SK-N-SH treated with all-trans-retinoic acid at 6 μM for 48 hours (cell line): ENCODE measurements around the gene ASPDH.

ENCODE experiments used
- ATAC-seq: fragments of 200-7000 bp; cut with Tn5 transposase; 3 replicates; pipeline ENCODE4 v1.9.1; 2020; ENCODE audit warnings: mild to moderate bottlenecking, moderate library complexity
- ARNTL ChIP-seq: fragments of 450-650 bp; formaldehyde crosslinking; IDR thresholded peaks from 2 replicates; pipeline ENCODE4 v1.5.0; 2020; ENCODE audit warnings: low read depth, mild to moderate bottlenecking, moderate library complexity, borderline replicate concordance
- CREB5 ChIP-seq: fragments of 250-450 bp; sonication (Bioruptor Pico); IDR thresholded peaks from 2 replicates; pipeline ENCODE4 v1.5.1; 2020; ENCODE audit warnings: low read depth, mild to moderate bottlenecking, moderate library complexity
- CSDC2 ChIP-seq: fragments of 250-450 bp; sonication (Bioruptor Pico); IDR thresholded peaks from 2 replicates; pipeline ENCODE4 v1.5.0; 2020; ENCODE audit warnings: mild to moderate bottlenecking, moderate library complexity
- ESRRG ChIP-seq: fragments of 250-450 bp; sonication (Bioruptor Pico); IDR thresholded peaks from 2 replicates; pipeline ENCODE4 v1.6.1; 2021; ENCODE audit warnings: mild to moderate bottlenecking
- GLIS3 ChIP-seq: fragments of 250-450 bp; sonication (Bioruptor Pico); IDR thresholded peaks from 2 replicates; pipeline ENCODE4 v1.5.0; 2020; ENCODE audit warnings: mild to moderate bottlenecking, moderate library complexity
- ISL1 ChIP-seq: fragments of 250-450 bp; sonication (Bioruptor Pico); IDR thresholded peaks from 2 replicates; pipeline ENCODE4 v2.1.2; 2022; ENCODE audit warnings: mild to moderate bottlenecking, moderate library complexity
- PATZ1 ChIP-seq: fragments of 250-450 bp; sonication (Bioruptor Pico); IDR thresholded peaks from 2 replicates; pipeline ENCODE4 v1.8.0; 2020; ENCODE audit warnings: mild to moderate bottlenecking, moderate library complexity, borderline replicate concordance
- POU6F1 ChIP-seq: fragments of 250-450 bp; sonication (Bioruptor Pico); IDR thresholded peaks from 2 replicates; pipeline ENCODE4 v1.8.0; 2021; ENCODE audit warnings: low read depth, mild to moderate bottlenecking, moderate library complexity, borderline replicate concordance
- PPARA ChIP-seq: fragments of 250-450 bp; sonication (Bioruptor Pico); IDR thresholded peaks from 2 replicates; pipeline ENCODE4 v1.5.0; 2020; ENCODE audit warnings: mild to moderate bottlenecking, borderline replicate concordance
- RARB ChIP-seq: fragments of 250-450 bp; sonication (Bioruptor Pico); IDR thresholded peaks from 2 replicates; pipeline ENCODE4 v1.8.0; 2021; ENCODE audit warnings: mild to moderate bottlenecking, moderate library complexity
- SNAI2 ChIP-seq: fragments of 250-450 bp; sonication (Bioruptor Pico); IDR thresholded peaks from 2 replicates; pipeline ENCODE4 v1.5.0; 2020; ENCODE audit warnings: mild to moderate bottlenecking, moderate library complexity
- TCF4 ChIP-seq: fragments of 250-450 bp; sonication (Bioruptor Pico); IDR thresholded peaks from 2 replicates; pipeline ENCODE4 v1.8.0; 2021; ENCODE audit warnings: mild to moderate bottlenecking, moderate library complexity, borderline replicate concordance
- TOX ChIP-seq: fragments of 250-450 bp; sonication (Bioruptor Pico); IDR thresholded peaks from 2 replicates; pipeline ENCODE4 v1.8.0; 2021; ENCODE audit warnings: mild to moderate bottlenecking, moderate library complexity, borderline replicate concordance
- ZC3H10 ChIP-seq: fragments of 250-450 bp; sonication (Bioruptor Pico); IDR thresholded peaks from 2 replicates; pipeline ENCODE4 v1.5.1; 2021; ENCODE audit warnings: mild to moderate bottlenecking, moderate library complexity
- ZFP3 ChIP-seq: fragments of 250-450 bp; sonication (Bioruptor Pico); IDR thresholded peaks from 2 replicates; pipeline ENCODE4 v1.5.0; 2020; ENCODE audit warnings: mild to moderate bottlenecking, moderate library complexity
- ZFP30 ChIP-seq: fragments of 450-650 bp; formaldehyde crosslinking; IDR thresholded peaks from 2 replicates; pipeline ENCODE4 v1.5.0; 2022; ENCODE audit warnings: mild to moderate bottlenecking, moderate library complexity
- ZNF70 ChIP-seq: fragments of 450-650 bp; formaldehyde crosslinking; IDR thresholded peaks from 2 replicates; pipeline ENCODE4 v1.5.0; 2020; ENCODE audit warnings: mild to moderate bottlenecking, moderate library complexity
- ZNF8 ChIP-seq: fragments of 450-650 bp; formaldehyde crosslinking; IDR thresholded peaks from 2 replicates; pipeline ENCODE4 v1.5.0; 2020; ENCODE audit warnings: mild to moderate bottlenecking, moderate library complexity

Gene ASPDH

GRCh38 chr19:50535672-50536187 lies 22.0 kb upstream of the ASPDH start:
- no peak for TF ChIP-seq ZFP3 (CRISPR knock-in tag)
- TF ChIP-seq RARB (CRISPR knock-in tag), result no peak
- TF ChIP-seq CSDC2, result no peak
- TF ChIP-seq POU6F1 (CRISPR knock-in tag), result no peak
- no peak for TF ChIP-seq CREB5 (CRISPR knock-in tag)
- TF ChIP-seq ISL1 (CRISPR knock-in tag), result no peak
- no peak for TF ChIP-seq ESRRG (CRISPR knock-in tag)
- no peak for TF ChIP-seq PATZ1 (CRISPR knock-in tag)
- no peak for TF ChIP-seq ZNF8
- TF ChIP-seq GLIS3 (CRISPR knock-in tag), result no peak
- no peak for TF ChIP-seq ARNTL (CRISPR knock-in tag)
- no peak for ATAC-seq

GRCh38 chr19:50534478-50534877 lies 20.8 kb upstream of the ASPDH start:
- ATAC-seq, result no peak
- TF ChIP-seq ISL1 (CRISPR knock-in tag) (no peak), TOX (CRISPR knock-in tag) (no peak), ZFP30 (CRISPR knock-in tag) (no peak), SNAI2 (no peak), PPARA (CRISPR knock-in tag) (no peak), ZC3H10 (CRISPR knock-in tag) (no peak), ZNF70 (no peak), PATZ1 (CRISPR knock-in tag) (no peak), GLIS3 (CRISPR knock-in tag) (no peak), ESRRG (CRISPR knock-in tag) (no peak), ZFP3 (CRISPR knock-in tag) (no peak)
- TF ChIP-seq, all 23 proteins: peak for 0

- no peak for ATAC-seq
- TF ChIP-seq ISL1 (CRISPR knock-in tag), result no peak
- TF ChIP-seq ARNTL (CRISPR knock-in tag), result no peak
- no peak for TF ChIP-seq ZNF70
- no peak for TF ChIP-seq ZC3H10 (CRISPR knock-in tag)
- TF ChIP-seq TCF4 (CRISPR knock-in tag), result no peak
- no peak for TF ChIP-seq SNAI2
- no peak for TF ChIP-seq CREB5 (CRISPR knock-in tag)
- TF ChIP-seq RARB (CRISPR knock-in tag), result no peak
- no peak for TF ChIP-seq ZFP30 (CRISPR knock-in tag)
- no peak for TF ChIP-seq CSDC2
- TF ChIP-seq ZFP3 (CRISPR knock-in tag), result no peak
- TF ChIP-seq PPARA (CRISPR knock-in tag), result no peak
- TF ChIP-seq ESRRG (CRISPR knock-in tag), result no peak
- TF ChIP-seq PATZ1 (CRISPR knock-in tag), result no peak
Measured at GRCh38 chr19:50532952-50533351, 19.2 kb upstream of the ASPDH start.
